AG09319 (cell line): Measurements from ENCODE around the gene PARS2.

Source experiments
- DNase-seq: peaks from one replicate; pipeline ENCODE4 v3.0.0-alpha.2; 2010; ENCODE audit warnings: low read depth; ENCODE audit errors: extremely low read depth
- CTCF ChIP-seq: IDR thresholded peaks from 2 replicates; pipeline ENCODE4 v1.5.1; 2011; ENCODE audit warnings: low read depth, mild to moderate bottlenecking, inconsistent platforms, low read length, moderate library complexity

Gene PARS2

GRCh38 chr1:54754045-54754444 lies 10.3 kb downstream of the PARS2 start:
- no peak for DNase-seq
- TF ChIP-seq CTCF = no peak

GRCh38 chr1:54751426-54751825 lies 12.9 kb downstream of the PARS2 start:
- TF ChIP-seq CTCF = no peak
- DNase-seq = no peak

DNA sequence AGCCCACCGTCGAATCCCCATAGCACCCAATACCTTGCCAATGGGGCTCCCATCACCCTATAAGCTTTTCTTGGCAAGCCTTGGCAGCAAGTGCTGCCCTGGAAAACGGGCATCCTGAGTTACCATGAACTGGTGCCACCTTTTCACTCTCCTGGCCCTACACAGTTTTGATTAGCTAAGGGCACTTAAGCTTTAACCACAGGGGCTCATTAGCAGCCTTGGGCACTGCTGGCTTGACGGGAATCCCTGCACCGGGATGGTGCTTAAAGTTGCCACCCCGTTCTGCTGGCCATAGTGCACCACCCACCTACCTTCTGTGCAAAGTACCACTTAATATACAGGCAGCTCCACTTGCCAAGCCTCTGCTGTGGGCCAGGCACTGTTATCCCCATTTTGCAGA lies 13.7 kb downstream of the PARS2 start:
- no peak for DNase-seq
- TF ChIP-seq CTCF = no peak

DNA sequence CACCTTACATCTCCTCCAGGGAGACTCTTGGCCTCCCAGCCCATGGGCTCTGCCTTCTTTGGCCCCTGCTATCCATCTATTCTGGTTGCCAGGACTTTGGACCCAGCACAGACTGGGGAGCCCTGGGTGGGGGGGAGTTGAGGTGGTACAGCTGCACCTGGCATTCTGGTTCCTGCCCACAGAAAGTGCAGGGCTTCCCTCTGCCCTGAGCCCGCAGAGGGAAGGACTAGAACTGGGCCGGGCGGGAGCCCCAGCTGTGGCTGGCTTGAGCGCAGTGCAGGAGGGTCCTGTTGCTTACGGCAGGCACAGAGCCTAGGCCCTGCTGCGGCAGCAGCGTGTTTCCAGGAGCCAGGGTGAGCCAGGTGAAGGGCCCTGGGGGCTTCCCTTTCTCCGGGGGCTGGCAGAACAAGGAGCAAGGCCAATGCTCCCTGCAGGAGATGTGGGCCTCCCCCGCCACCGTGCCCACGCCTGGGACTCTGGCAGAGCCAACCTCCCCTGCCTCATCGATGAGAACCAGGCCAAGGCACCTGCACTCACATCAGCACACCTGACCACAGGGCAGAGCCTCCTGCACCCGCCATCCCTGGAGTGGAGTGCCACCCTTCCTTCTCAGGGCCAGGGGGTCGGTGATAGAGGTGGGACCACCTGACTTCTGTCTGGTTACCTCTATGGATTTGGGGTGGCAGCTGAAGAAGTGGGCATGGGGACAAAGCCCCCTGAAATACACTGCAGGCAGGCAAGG lies 16.1 kb downstream of the PARS2 start:
- no peak for DNase-seq
- no peak for TF ChIP-seq CTCF

DNA sequence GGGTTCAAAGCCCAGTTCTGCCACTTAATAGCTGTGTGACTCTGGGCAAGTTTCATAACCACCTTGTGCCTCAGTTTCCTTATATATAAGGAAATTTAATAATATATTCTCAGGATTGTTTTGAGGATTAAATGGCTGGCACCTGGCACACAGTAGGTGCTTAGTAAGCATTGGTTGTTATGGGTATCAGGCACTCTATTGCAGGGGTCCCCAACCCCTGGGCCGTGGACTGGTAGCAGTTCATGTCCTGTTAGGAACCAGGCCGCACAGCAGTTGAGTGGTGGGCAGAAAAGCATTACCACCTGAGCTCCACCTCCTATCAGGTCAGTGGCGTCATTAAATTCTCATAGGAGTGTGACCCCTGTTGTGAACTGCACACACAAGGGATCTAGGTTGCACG lies 18.5 kb downstream of the PARS2 start:
- DNase-seq = no peak
- no peak for TF ChIP-seq CTCF

- no peak for TF ChIP-seq CTCF
Observed at GRCh38 chr1:54745274-54745673, 19.0 kb downstream of the PARS2 start.

DNA sequence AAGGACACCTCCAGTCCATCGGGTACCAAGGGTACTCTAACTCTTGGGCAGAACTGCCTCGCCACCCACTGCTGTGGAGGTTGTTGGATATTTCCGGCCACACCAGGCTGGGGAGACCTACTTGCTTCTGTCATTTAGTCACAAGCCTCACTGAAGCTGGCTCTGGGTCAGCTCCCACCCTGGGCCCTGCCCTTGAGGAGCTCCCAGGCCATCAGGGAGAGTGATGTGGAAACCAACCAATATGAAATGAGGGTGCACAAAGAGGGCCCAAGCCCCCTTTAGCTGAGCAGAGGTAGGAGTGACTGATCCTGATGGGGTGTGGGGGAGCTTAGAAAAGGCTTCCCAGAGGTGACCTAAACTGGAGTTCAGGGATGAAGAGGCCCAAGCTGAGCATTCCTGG lies 19.6 kb downstream of the PARS2 start:
- DNase-seq = no peak
- TF ChIP-seq CTCF = no peak

More at GRCh38 chr1:54745274-54745673, 19.0 kb downstream of the PARS2 start:
- DNase-seq = no peak
